Raji (cell line): Measurements from ENCODE around the gene CTNND1.

Experiments
- POLR2A ChIP-seq: IDR thresholded peaks from 2 replicates; pipeline ENCODE4 v1.6.1; 2011; ENCODE audit warnings: low read depth, low read length, control low read depth; ENCODE audit not compliant: insufficient read depth

Gene CTNND1

DNA sequence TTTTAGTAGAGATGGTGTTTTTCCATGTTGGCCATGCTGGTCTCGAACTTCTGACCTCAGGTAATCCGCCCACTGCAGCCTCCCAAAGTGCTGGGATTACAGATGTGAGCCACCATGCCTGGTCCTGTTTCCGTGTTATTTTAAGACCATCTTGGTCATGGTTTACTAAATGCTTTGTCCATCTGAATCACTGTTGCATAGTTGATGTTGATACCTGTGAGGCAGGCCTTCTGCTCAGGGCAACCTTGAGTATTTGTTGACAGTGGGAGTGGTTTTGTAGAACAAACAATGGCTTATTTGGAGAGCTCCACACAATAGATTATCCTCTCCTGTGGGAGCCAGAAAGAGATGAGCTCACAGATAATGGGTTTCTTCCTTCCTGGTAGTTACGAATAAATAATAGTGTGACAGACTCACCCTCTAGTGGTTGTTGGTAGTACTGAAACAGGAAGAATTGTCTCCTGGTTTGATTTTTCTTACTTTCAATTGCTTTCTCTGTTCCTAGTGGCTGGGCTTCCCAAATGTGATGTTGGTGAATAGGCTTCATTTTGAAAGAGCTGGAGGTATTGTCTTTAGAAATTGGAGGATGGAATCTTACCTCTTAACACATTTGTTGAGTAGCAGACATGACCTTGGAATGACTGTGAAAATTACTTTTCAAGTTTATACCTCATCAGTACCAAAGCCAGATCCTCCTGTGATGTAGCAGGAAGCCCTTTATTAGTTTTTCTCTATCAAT lies 39.0 kb downstream of the CTNND1 start:
- no peak for TF ChIP-seq POLR2A

- no peak for TF ChIP-seq POLR2A
Measured at GRCh38 chr11:57801183-57801485, 39.5 kb downstream of the CTNND1 start.

- no peak for TF ChIP-seq POLR2A
Measured at GRCh38 chr11:57802411-57802810, 40.8 kb downstream of the CTNND1 start.

- no peak for TF ChIP-seq POLR2A
Measured at GRCh38 chr11:57804466-57804865, 42.9 kb downstream of the CTNND1 start.

DNA sequence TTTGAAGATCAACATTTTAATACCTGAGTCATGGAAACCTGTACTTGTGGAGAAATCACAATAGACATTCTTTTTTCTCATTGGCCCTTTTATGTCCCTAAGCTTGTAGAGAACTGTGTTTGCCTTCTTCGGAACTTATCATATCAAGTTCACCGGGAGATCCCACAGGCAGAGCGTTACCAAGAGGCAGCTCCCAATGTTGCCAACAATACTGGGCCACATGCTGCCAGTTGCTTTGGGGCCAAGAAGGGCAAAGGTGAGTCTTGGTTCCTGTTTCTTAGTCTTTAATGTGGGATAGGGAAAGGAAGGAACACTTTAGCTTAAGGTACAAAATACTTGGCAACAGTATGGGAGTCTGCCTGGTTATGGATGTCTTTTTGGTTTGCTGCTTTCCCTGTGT lies 44.2 kb downstream of the CTNND1 start:
- TF ChIP-seq POLR2A: no peak

GRCh38 chr11:57812634-57813033 lies 51.0 kb downstream of the CTNND1 start:
- no peak for TF ChIP-seq POLR2A

GRCh38 chr11:57815476-57815875 lies 53.9 kb downstream of the CTNND1 start:
- TF ChIP-seq POLR2A: no peak

DNA sequence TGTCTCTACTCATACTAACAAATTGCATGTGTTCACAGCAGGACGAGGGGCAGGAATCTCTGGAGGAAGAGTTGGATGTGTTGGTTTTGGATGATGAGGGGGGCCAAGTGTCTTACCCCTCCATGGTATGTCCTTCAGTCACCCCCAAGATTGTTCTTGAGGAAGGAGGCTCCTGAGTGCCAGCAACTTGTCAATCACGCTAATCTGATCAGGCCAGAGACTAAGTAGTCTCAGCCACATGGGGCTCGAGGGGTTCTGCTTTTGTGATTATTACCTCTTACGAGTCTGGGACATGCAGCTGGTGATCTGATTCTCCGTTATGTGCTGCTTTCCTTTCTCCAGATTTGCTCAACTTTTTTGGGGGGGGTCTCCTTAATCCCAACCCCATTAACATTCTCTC lies 54.3 kb downstream of the CTNND1 start:
- TF ChIP-seq POLR2A: no peak

DNA sequence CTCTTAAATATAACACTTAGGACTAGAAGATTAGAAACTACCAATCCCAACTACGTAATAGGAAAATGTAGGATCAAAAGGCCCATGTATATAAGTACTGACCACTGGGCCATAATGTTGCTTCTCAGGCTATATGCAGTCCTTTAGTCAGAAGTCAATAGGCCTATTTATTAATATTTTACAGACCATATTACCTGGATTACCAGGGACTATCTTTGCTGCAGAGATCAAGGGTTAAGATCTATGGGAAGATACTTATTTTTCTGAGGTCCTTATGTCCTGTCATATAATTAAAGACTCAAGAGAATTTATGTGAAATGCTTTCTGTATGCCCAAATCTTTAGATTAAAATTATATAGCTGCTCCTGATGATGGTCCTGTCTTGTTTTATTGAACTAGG lies 57.2 kb downstream of the CTNND1 start:
- TF ChIP-seq POLR2A: no peak

DNA sequence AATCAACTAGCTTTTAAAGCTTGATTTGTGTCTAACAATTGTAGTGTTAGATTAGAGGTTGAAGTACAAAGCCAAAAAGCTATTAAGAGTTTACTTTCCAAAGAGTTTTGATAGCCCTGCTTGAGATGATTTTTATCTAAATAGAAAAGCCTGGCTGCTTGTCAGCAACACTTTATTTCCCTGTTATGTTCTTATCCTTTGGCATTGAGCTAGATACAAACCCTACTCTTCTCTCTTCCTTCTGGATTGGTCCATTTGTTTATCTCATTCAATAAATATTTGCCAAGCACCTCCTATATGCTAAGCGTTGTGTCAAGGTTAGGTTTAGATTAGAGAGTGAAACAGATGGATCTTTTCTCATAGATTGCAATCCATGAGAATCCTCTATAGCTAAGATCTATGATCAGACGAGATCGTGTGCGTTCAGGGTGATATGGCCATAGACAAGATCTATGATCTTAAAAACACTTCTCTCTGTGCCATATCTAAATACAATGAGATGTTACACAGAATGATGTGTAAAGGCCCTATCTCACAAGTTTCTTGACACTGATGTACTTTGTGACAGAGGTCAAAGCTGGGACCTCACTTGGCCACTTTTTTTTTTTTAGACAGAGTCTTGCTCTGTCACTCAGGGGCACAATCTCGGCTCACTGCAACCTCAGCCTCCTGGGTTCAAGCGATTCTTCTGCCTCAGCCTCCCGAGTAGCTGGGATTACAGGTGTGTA lies 57.8 kb downstream of the CTNND1 start:
- TF ChIP-seq POLR2A: no peak

DNA sequence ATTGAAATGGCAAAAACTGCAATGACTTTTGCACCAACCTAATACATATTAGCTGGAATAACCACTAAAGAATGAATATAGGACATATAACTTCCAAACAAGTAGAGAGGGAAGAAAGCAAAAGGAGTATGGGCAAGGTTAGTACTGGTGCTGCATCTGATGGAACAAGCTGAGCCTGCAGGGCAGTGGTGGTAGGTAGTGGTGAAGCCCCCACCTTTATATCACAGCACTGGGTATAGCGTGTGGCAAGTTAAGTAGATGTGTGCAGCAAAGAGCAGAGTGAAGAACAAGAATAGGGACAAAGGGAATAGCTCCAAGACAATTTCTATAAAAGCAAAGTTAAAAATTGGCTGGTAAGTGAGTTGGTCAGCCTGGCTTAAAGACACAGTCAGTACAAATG lies 62.3 kb downstream of the CTNND1 start:
- no peak for TF ChIP-seq POLR2A

GRCh38 chr11:57834852-57835251 lies 73.2 kb downstream of the CTNND1 start:
- no peak for TF ChIP-seq POLR2A

- TF ChIP-seq POLR2A: no peak
Measured at GRCh38 chr11:57842873-57843272, 81.3 kb downstream of the CTNND1 start.

DNA sequence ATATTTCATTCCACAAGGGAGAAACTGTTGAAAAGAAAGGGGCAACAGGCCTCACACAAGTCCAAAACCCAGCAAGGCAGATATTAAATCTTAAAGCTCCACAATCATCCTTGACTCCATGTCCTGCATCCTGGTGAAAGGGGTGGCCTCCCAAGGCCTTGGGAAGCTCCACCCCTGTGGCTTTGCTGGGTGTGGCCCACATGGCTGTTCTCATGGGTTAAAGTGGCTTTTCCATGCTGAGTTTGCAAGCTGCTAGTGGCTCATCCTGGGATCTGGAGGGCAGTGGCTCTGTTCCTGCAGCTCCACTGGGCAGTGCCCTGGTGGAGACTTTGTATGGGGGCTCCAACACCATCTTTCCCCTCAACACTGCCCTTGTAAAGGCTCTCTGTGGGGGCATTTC lies 106.4 kb downstream of the CTNND1 start:
- TF ChIP-seq POLR2A: no peak

- no peak for TF ChIP-seq POLR2A
Measured at GRCh38 chr11:57868491-57868890, 106.9 kb downstream of the CTNND1 start.
